Stimulated activated naive CD8-positive, alpha-beta T cell treated with anti-CD3 and anti-CD28 coated beads, Interleukin-15, Interleukin-2, amounts not matched to agents 100 ng/mL and 50 ng/mL, for 24 hours (primary cell): Measurements from ENCODE around the gene LLPH.

Source experiments
- H3K27ac Mint-ChIP-seq: one replicate; pipeline ENCODE4 v1.8.0; 2021; ENCODE audit warnings: mild to moderate bottlenecking, mixed read lengths
- H3K27me3 Mint-ChIP-seq: one replicate; pipeline ENCODE4 v1.8.0; 2021; ENCODE audit warnings: mixed read lengths
- H3K36me3 Mint-ChIP-seq: one replicate; pipeline ENCODE4 v1.8.0; 2021; ENCODE audit warnings: low read depth, mixed read lengths
- H3K4me1 Mint-ChIP-seq: one replicate; pipeline ENCODE4 v1.8.0; 2021; ENCODE audit warnings: low read depth, mixed read lengths
- H3K4me3 Mint-ChIP-seq: one replicate; pipeline ENCODE4 v1.8.0; 2021; ENCODE audit warnings: mild to moderate bottlenecking, mixed read lengths
- H3K9me3 Mint-ChIP-seq: one replicate; pipeline ENCODE4 v1.8.0; 2021; ENCODE audit warnings: mixed read lengths

Gene LLPH

DNA sequence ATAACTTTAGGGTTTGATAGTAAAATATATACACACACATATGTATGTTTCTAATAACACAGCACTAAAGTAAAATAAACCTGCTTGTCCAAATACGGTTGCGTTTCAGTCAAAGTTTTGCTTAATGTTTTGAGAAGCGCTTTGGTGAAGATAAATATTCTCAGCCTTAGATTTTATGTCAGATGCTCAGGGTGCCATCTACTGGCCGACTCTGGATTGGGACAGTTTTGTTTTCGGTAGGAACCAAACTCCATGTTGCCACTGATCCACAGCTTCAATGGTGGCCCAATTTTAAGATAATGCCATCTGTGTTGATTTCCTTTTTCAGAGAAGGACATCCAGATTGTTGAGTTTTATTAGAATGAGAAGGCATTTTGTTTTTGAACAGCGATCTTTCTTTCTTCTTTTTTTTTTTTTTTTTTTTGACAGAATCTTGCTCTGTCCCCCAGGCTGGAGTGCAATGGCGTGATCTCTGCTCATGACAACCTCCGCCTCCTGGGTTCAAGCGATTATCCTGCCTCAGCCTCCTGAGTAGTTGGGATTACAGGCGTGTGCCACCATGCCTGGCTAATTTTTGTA, 43.1 kb downstream of the LLPH start:
- H3K9me3 Mint-ChIP-seq, result peaks cover 7% of the 10 kb centered on the region
- H3K36me3 Mint-ChIP-seq, result no peaks in the 10 kb centered on the region
- H3K4me3 Mint-ChIP-seq, result no peak overlapping the region
- H3K27me3 Mint-ChIP-seq, result peaks cover 41% of the 10 kb centered on the region
- H3K27ac Mint-ChIP-seq, result no peak overlapping the region
- H3K4me1 Mint-ChIP-seq, result peaks cover 5% of the 10 kb centered on the region

- H3K27me3 Mint-ChIP-seq, result peaks cover 38% of the 10 kb centered on the region
- H3K4me3 Mint-ChIP-seq, result no peak overlapping the region
- no peaks in the 10 kb centered on the region for H3K36me3 Mint-ChIP-seq
- H3K4me1 Mint-ChIP-seq, result peaks cover 4% of the 10 kb centered on the region
- H3K27ac Mint-ChIP-seq, result no peak overlapping the region
- peaks cover 7% of the 10 kb centered on the region for H3K9me3 Mint-ChIP-seq
Observed at GRCh38 chr12:66085998-66086397, 44.6 kb downstream of the LLPH start.

- H3K27me3 Mint-ChIP-seq, result peaks cover 43% of the 10 kb centered on the region
- no peak overlapping the region for H3K4me3 Mint-ChIP-seq
- peaks cover 4% of the 10 kb centered on the region for H3K4me1 Mint-ChIP-seq
- H3K27ac Mint-ChIP-seq, result no peak overlapping the region
- H3K9me3 Mint-ChIP-seq, result peaks cover 7% of the 10 kb centered on the region
- no peaks in the 10 kb centered on the region for H3K36me3 Mint-ChIP-seq
Observed at GRCh38 chr12:66085213-66085612, 45.3 kb downstream of the LLPH start.

GRCh38 chr12:66083766-66084165, 46.8 kb downstream of the LLPH start:
- Mint-ChIP-seq H3K27ac (no peak overlapping the region), H3K36me3 (no peaks in the 10 kb centered on the region), H3K9me3 (peaks cover 7% of the 10 kb centered on the region), H3K4me1 (peaks cover 4% of the 10 kb centered on the region), H3K27me3 (peaks cover 44% of the 10 kb centered on the region), H3K4me3 (no peak overlapping the region)

DNA sequence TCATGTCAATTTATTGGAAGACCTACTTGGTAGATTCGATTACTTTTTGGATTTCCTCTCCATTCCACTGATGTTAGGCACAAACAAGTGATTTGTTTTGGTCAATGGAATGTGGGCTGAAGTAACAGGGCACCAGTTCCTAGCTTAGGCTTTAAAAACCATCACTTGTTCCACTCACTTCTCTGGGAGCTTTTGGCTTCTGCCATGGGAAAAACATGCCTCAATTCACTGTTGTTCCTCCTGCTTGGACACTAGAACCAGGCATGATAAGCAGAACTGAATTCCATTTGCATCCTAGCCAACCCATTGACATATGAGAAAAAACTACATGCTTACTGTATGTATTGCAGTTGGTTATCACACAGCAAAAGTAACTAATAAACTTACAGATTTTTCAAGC, 47.8 kb downstream of the LLPH start:
- Mint-ChIP-seq H3K4me3 (no peak overlapping the region), H3K27ac (no peak overlapping the region), H3K4me1 (peaks cover 4% of the 10 kb centered on the region), H3K27me3 (peaks cover 44% of the 10 kb centered on the region), H3K36me3 (no peaks in the 10 kb centered on the region), H3K9me3 (peaks cover 7% of the 10 kb centered on the region)

GRCh38 chr12:66080791-66081190, 49.8 kb downstream of the LLPH start:
- H3K27ac Mint-ChIP-seq, result no peak overlapping the region
- peaks cover 7% of the 10 kb centered on the region for H3K9me3 Mint-ChIP-seq
- no peaks in the 10 kb centered on the region for H3K4me1 Mint-ChIP-seq
- H3K27me3 Mint-ChIP-seq, result peaks cover 36% of the 10 kb centered on the region
- no peak overlapping the region for H3K4me3 Mint-ChIP-seq
- no peaks in the 10 kb centered on the region for H3K36me3 Mint-ChIP-seq

GRCh38 chr12:66077542-66077941, 53.0 kb downstream of the LLPH start:
- no peak overlapping the region for H3K4me3 Mint-ChIP-seq
- no peaks in the 10 kb centered on the region for H3K9me3 Mint-ChIP-seq
- no peak overlapping the region for H3K27ac Mint-ChIP-seq
- H3K4me1 Mint-ChIP-seq, result no peaks in the 10 kb centered on the region
- H3K27me3 Mint-ChIP-seq, result peaks cover 31% of the 10 kb centered on the region
- no peaks in the 10 kb centered on the region for H3K36me3 Mint-ChIP-seq

DNA sequence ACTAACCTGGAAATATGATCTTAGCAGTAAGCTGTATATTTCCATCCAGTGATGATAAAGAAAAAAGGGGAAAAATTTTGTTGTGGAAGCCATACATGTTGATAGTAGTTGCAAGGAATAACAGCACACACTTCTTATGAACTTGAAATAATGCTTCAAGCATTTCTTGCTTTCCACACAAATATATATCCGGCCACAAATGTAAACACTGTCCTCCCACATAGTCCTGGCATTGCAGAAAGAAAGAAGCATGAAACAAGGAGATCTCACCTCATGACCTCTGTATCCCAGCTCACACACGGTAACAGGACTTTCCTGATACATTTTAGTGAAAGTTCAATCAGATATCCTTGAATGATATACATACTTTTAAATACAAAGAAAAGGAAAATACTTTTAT, 56.0 kb downstream of the LLPH start:
- Mint-ChIP-seq H3K27ac (no peak overlapping the region), H3K9me3 (no peaks in the 10 kb centered on the region), H3K36me3 (no peaks in the 10 kb centered on the region), H3K4me1 (peaks cover 2% of the 10 kb centered on the region), H3K4me3 (no peak overlapping the region), H3K27me3 (peaks cover 18% of the 10 kb centered on the region)

DNA sequence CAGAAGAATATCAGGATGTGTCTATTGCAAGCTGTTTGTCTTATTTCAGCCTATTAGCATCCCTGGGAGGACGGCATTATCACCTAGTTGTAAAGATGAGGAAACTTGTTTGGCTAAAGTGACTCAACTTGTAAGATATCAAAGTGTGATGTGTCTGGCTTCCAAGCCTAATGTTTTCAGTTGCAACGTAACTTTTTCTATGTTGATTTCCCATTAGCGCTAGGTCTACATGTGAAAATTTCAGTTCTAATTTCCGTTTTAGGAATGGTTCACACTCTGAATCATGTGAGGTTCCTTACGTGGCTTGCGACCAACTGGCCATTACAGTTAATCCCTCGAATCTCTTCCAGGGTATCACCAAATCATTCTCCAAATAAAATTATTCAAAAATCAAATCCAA, 58.0 kb downstream of the LLPH start:
- Mint-ChIP-seq H3K27ac (no peak overlapping the region), H3K27me3 (peaks cover 9% of the 10 kb centered on the region), H3K4me1 (peaks cover 2% of the 10 kb centered on the region), H3K36me3 (no peaks in the 10 kb centered on the region), H3K4me3 (no peak overlapping the region), H3K9me3 (no peaks in the 10 kb centered on the region)

DNA sequence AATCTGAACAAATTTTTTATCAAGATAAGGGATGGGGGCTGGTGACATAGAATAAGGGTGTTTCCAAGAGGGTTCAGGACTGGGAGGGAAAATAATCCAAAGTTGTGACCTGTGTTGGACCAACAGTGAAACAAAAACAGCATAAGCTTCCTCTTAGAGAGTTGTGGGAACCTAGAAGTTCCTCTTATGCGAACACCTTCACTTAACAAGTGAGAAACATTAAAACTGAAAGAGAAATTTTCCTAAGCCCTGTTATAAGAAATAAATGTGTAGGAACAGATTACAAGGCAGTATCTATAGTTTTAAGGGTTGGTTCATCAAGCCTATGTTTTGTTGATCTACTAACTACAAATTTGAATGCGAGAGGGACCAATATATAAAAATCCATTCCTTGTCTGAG, 58.4 kb downstream of the LLPH start:
- H3K9me3 Mint-ChIP-seq, result no peaks in the 10 kb centered on the region
- peaks cover 9% of the 10 kb centered on the region for H3K27me3 Mint-ChIP-seq
- no peak overlapping the region for H3K27ac Mint-ChIP-seq
- H3K4me3 Mint-ChIP-seq, result no peak overlapping the region
- peaks cover 4% of the 10 kb centered on the region for H3K4me1 Mint-ChIP-seq
- no peaks in the 10 kb centered on the region for H3K36me3 Mint-ChIP-seq

- Mint-ChIP-seq H3K4me1 (peaks cover 10% of the 10 kb centered on the region), H3K9me3 (no peaks in the 10 kb centered on the region)
Observed at GRCh38 chr12:66071549-66071948, 59.0 kb downstream of the LLPH start.

DNA sequence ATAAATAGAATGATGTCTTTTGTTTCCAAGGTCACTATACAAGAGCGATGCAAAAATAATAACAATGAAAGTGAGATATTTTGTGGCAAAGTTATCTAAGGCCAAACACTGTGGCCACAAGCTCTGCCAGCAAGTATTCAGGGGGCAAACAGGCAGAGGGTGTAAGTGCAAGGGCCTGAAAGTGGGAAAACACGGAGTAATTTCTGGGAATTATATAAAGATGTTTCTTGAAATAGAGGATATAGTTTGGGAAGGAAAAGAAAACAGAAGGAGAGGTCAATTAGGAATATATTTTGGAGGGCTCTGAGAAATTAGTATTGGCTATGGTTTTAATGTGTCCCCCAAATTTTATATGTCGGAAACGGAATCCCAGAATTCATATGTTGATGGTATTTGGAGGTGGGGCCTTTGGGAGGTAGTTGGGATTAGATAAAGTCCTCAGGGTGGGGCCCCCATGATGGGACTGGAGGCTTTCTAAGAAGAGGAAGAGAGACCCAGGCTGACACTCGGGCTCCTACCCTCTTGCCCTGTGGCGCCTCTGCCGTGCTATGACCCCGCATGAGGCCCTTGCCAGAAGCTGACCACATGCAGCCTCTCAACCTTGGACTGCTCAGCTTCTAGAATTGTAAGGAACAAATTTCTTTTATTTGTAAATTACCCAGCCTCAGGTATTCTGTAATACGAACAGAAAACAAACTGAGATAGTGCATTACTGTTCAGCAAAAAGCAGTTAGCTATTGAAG, 60.0 kb downstream of the LLPH start:
- Mint-ChIP-seq H3K4me1 (peaks cover 15% of the 10 kb centered on the region), H3K27me3 (peaks cover 7% of the 10 kb centered on the region), H3K9me3 (no peaks in the 10 kb centered on the region), H3K27ac (no peak overlapping the region), H3K36me3 (no peaks in the 10 kb centered on the region), H3K4me3 (no peak overlapping the region)

More at GRCh38 chr12:66071549-66071948, 59.0 kb downstream of the LLPH start:
- Mint-ChIP-seq H3K27me3 (peaks cover 9% of the 10 kb centered on the region), H3K36me3 (no peaks in the 10 kb centered on the region), H3K27ac (no peak overlapping the region), H3K4me3 (no peak overlapping the region)

DNA sequence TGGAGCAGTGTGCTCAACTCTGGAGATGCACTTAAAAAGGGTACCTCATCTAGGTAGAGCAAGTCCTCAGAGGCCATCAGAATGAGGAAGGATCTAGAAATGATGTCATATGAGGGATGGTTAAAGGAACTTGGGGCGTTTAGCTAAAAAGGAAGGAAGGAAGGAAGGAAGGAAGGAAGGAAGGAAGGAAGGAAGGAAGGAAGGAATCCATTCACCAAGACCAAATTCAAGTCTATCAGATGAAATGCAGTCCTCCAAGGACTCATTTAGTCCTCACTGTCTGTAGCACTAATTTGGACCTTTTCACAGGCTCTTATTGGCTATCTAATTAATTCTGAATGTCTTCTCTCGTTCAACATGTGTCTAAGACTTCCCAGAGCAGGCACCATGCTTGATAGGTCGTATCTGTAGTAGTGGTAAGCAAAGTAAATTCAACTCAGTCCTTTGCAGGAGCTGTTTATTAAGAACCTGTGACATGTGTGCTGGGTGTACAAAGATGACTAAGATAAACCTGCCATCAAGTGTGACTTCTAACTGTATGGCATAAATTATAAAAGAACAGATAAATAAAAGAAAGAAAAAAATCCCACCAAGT, 63.5 kb downstream of the LLPH start:
- no peak overlapping the region for H3K4me3 Mint-ChIP-seq
- peaks cover 25% of the 10 kb centered on the region for H3K27me3 Mint-ChIP-seq
- H3K9me3 Mint-ChIP-seq, result no peaks in the 10 kb centered on the region
- H3K36me3 Mint-ChIP-seq, result no peaks in the 10 kb centered on the region
- H3K27ac Mint-ChIP-seq, result no peak overlapping the region
- peaks cover 15% of the 10 kb centered on the region for H3K4me1 Mint-ChIP-seq
